ENCODE measurements around the gene METRNL.

Gene METRNL

DNA sequence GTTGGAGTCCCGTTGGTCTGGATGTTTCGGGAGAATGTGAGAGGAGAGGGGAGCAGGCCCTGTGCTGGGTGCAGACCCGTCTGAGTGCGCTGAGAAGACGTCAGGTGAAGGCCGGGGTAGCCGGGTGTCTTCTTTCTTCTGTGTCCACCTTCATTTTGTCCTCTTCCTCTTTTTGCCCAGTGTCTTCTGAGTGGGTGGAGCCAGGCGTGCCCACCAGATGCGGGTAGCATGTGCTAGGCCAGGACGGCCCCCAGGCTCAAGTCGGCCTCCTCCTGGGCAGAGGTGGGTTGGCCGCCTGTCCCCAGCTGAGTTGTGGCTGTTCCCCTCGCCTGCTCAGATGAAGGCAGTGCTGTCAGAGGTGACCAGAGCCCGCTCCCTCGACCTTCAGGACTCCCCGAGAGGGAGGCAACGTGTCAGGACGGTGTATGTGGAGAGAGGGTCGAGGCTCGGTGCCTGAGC lies 3.5 kb downstream of the METRNL start:
- no peaks in the 10 kb centered on the region for H3K27me3 ChIP-seq
- TF ChIP-seq, protein P1, sequence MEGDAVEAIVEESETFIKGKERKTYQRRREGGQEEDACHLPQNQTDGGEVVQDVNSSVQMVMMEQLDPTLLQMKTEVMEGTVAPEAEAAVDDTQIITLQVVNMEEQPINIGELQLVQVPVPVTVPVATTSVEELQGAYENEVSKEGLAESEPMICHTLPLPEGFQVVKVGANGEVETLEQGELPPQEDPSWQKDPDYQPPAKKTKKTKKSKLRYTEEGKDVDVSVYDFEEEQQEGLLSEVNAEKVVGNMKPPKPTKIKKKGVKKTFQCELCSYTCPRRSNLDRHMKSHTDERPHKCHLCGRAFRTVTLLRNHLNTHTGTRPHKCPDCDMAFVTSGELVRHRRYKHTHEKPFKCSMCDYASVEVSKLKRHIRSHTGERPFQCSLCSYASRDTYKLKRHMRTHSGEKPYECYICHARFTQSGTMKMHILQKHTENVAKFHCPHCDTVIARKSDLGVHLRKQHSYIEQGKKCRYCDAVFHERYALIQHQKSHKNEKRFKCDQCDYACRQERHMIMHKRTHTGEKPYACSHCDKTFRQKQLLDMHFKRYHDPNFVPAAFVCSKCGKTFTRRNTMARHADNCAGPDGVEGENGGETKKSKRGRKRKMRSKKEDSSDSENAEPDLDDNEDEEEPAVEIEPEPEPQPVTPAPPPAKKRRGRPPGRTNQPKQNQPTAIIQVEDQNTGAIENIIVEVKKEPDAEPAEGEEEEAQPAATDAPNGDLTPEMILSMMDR (IDR thresholded peaks at IDR 0.05): no peak
- DNase-seq: no peak
- H3K36me3 ChIP-seq: peaks cover 15 to 30% (median 20%) of the 10 kb centered on the region in 3 donors
- H3K27ac ChIP-seq: peak overlapping the region; percentile 93 to 97
- intact Hi-C loops (cut with DNase I; ENCODE audit: low total_unique reads): no loop called here
- no peaks in the 10 kb centered on the region for H3K9me3 ChIP-seq
- H3K4me1 ChIP-seq: peaks cover 0 to 78% (median 68%) of the 10 kb centered on the region in 4 donors
- peak overlapping the region; percentile 72 to 78 for H3K4me3 ChIP-seq

GRCh38 chr17:83083368-83084201 lies 4.2 kb downstream of the METRNL start:
- H3K9me3 ChIP-seq: no peaks in the 10 kb centered on the region
- H3K27ac ChIP-seq: peak overlapping the region; percentile 93 to 97
- TF ChIP-seq, protein P1 (IDR thresholded peaks at IDR 0.05): no peak
- peak overlapping the region; percentile 72 to 78 for H3K4me3 ChIP-seq
- no peaks in the 10 kb centered on the region for H3K27me3 ChIP-seq
- H3K36me3 ChIP-seq: peaks cover 19 to 37% (median 24%) of the 10 kb centered on the region in 3 donors
- DNase-seq: peak in 1 of 2 donors; percentile 63
- peaks cover 0 to 78% (median 69%) of the 10 kb centered on the region in 4 donors for H3K4me1 ChIP-seq
- intact Hi-C loops (cut with DNase I; ENCODE audit: low total_unique reads): no loop called here

- H3K9me3 ChIP-seq: no peaks in the 10 kb centered on the region
- H3K36me3 ChIP-seq: peaks cover 19 to 40% (median 27%) of the 10 kb centered on the region in 3 donors
- TF ChIP-seq, protein P1 (IDR thresholded peaks at IDR 0.05): no peak
- H3K27ac ChIP-seq: peak overlapping the region; percentile 93 to 97
- no peak for DNase-seq
- H3K4me1 ChIP-seq: peaks cover 0 to 81% (median 72%) of the 10 kb centered on the region in 4 donors
- intact Hi-C loops (cut with DNase I; ENCODE audit: low total_unique reads): no loop called here
- H3K4me3 ChIP-seq: peak overlapping the region in 1 of 2 donors; percentile 72
- no peaks in the 10 kb centered on the region for H3K27me3 ChIP-seq
Measured at GRCh38 chr17:83084214-83084613, 4.8 kb downstream of the METRNL start.

DNA sequence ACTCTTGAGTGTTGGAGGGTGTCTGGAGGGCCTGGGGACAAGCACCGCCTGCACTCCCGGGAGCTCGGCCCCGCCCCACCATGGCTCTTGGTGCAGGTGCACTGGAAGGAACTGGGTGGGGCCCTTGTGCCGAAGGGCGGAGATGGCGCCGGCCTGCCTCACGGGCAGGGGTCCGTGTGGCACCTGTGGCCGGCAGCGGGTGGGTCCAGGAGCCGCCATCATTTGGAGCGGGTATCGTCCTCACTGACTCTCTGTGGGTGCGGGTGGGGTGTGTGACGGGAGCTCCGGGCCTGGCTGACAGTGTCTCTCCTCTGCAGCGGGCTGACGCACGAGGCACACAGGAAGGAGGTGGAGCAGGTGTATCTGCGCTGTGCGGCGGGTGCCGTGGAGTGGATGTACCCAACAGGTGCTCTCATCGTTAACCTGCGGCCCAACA lies 5.2 kb downstream of the METRNL start:
- H3K27ac ChIP-seq: peak overlapping the region; percentile 93 to 97
- intact Hi-C loops (cut with DNase I; ENCODE audit: low total_unique reads): no loop called here

DNA sequence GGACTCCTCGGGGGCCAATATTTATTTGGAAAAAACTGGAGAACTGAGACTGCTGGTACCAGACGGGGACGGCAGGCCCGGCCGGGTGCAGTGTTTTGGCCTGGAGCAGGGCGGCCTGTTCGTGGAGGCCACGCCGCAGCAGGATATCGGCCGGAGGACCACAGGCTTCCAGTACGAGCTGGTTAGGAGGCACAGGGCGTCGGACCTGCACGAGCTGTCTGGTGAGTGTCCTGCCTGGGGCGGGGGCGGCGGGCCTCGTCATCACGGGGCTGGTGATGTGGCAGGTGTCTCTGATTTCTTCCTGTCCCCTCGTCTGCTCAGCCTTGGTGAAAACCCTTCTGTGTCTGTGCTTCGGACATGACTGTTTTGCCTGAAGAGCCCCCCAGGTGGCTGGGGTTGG lies 5.7 kb downstream of the METRNL start:
- Histone ChIP-seq H3K36me3 (peaks cover 19 to 48% (median 30%) of the 10 kb centered on the region in 3 donors), H3K4me3 (no peak overlapping the region), H3K4me1 (peaks cover 0 to 89% (median 79%) of the 10 kb centered on the region in 4 donors), H3K9me3 (no peaks in the 10 kb centered on the region), H3K27ac (peak overlapping the region; percentile 93 to 97), H3K27me3 (no peaks in the 10 kb centered on the region)
- intact Hi-C loops (cut with DNase I; ENCODE audit: low total_unique reads): no loop called here
- no peak for DNase-seq
- TF ChIP-seq, protein P1 (IDR thresholded peaks at IDR 0.05): no peak

More for the DNA sequence above, 5.2 kb downstream of the METRNL start:
- Histone ChIP-seq H3K9me3 (no peaks in the 10 kb centered on the region), H3K27me3 (no peaks in the 10 kb centered on the region), H3K36me3 (peaks cover 19 to 44% (median 30%) of the 10 kb centered on the region in 3 donors), H3K4me1 (peaks cover 0 to 85% (median 76%) of the 10 kb centered on the region in 4 donors), H3K4me3 (no peak overlapping the region)
- no peak for DNase-seq
- TF ChIP-seq, protein P1 (IDR thresholded peaks at IDR 0.05): no peak

All from tibial artery (tissue), 4 donors.